Endothelial cell of umbilical vein (primary cell): ENCODE results near the gene ASB1. TPM values are rescaled to one million over a fixed set of nuclear protein-coding genes. Genes with fewer than 3 reads are reported as not detected.

Experiments
- BruUV-seq: library from RNA; stranded (reverse); fragments of 400-500 nt; replicated peaks from 2 replicates; lab custom pipeline; 2021; lab: Mats Ljungman, UMichigan
- CTCF ChIA-PET: fragments of 300-600, 350-600 bp; sonication (Branson Sonifier 250); formaldehyde crosslinking; loops from one replicate; lab custom pipeline; 2021; ENCODE audit warnings: antibody characterized with exemption, inconsistent platforms; lab: Charles Lee
- POLR2A ChIA-PET: fragments of 300-600, 350-600 bp; sonication (Branson Sonifier 250); formaldehyde crosslinking; loops from one replicate; lab custom pipeline; 2021; ENCODE audit warnings: antibody characterized with exemption, inconsistent platforms; lab: Charles Lee
- DNase-seq: peaks from one replicate; pipeline ENCODE4 v3.0.0-alpha.2; 2011; ENCODE audit warnings: low read depth, low spot score
- FAIRE-seq: peaks from 2 replicates; lab custom pipeline; 2011; peaks lifted over from hg19 to GRCh38; lab: Jason Lieb, UNC
- H2AFZ ChIP-seq: 2 replicates; pipeline ENCODE4 v1.6.0; 2012; ENCODE audit warnings: low read depth, low read length, control low read depth, inconsistent platforms
- H3K27ac ChIP-seq: 2 replicates; pipeline ENCODE4 v1.5.1; 2011; ENCODE audit warnings: low read depth, mild to moderate bottlenecking, control low read depth, low read length, moderate library complexity; ENCODE audit not compliant: insufficient read depth
- H3K27me3 ChIP-seq, 2 experiments: 2 replicates each; pipeline versions ENCODE4 v1.6.0 to v1.6.1; 2011; ENCODE audit warnings: low read length in 2 of 2, mixed read lengths in 1 of 2; ENCODE audit not compliant: control insufficient read depth in 2 of 2, insufficient read depth in 2 of 2
- H3K36me3 ChIP-seq, 2 experiments: 2 replicates in 1 of 2; 3 replicates in 1 of 2; pipeline ENCODE4 v1.5.1; 2011; ENCODE audit warnings: low read length in 2 of 2, mild to moderate bottlenecking in 1 of 2, moderate library complexity in 1 of 2; ENCODE audit not compliant: control insufficient read depth in 2 of 2, insufficient read depth in 2 of 2; ENCODE audit errors: extremely low read depth in 1 of 2
- H3K4me1 ChIP-seq: 3 replicates; pipeline ENCODE4 v1.5.1; 2011; ENCODE audit warnings: mild to moderate bottlenecking, low read length; ENCODE audit not compliant: control insufficient read depth, insufficient read depth; ENCODE audit errors: extremely low read depth
- H3K4me2 ChIP-seq: 2 replicates; pipeline ENCODE4 v1.6.1; 2011; ENCODE audit warnings: low read length, control low read depth, mixed read lengths; ENCODE audit not compliant: insufficient read depth
- H3K4me3 ChIP-seq, 3 experiments: fragments of 200-600 bp in 1 of 3; sonication (generic), shearing (Covaris generic) in 1 of 3; replicated peaks in 1 of 3; 2 replicates each; pipeline ENCODE4 v1.5.1; 2011 to 2016; ENCODE audit warnings: control low read depth in 3 of 3, low read length in 3 of 3, mild to moderate bottlenecking in 2 of 3, inconsistent platforms in 1 of 3, low read depth in 1 of 3, moderate library complexity in 1 of 3; ENCODE audit not compliant: insufficient read depth in 1 of 3
- H3K79me2 ChIP-seq: 2 replicates; pipeline ENCODE4 v1.6.0; 2012; ENCODE audit warnings: low read length, inconsistent platforms; ENCODE audit not compliant: control insufficient read depth, insufficient read depth
- H3K9ac ChIP-seq: replicated peaks from 2 replicates; pipeline ENCODE3; 2011; ENCODE audit warnings: low read length, control low read depth; ENCODE audit not compliant: insufficient read depth; ENCODE audit errors: extremely low read depth
- H3K9me1 ChIP-seq: replicated peaks from 3 replicates; pipeline ENCODE4 v1.6.0; 2011; ENCODE audit warnings: mild to moderate bottlenecking, low read length; ENCODE audit not compliant: control insufficient read depth, insufficient read depth; ENCODE audit errors: extremely low read depth
- H3K9me3 ChIP-seq: replicated peaks from 2 replicates; pipeline ENCODE4 v1.5.1; 2012; ENCODE audit warnings: low read length, inconsistent platforms; ENCODE audit not compliant: control insufficient read depth, insufficient read depth
- H4K20me1 ChIP-seq: replicated peaks from 2 replicates; pipeline ENCODE3; 2011; ENCODE audit warnings: mild to moderate bottlenecking, low read length; ENCODE audit not compliant: control insufficient read depth, insufficient read depth; ENCODE audit errors: extremely low read depth
- EZH2 ChIP-seq: IDR thresholded peaks from 2 replicates; pipeline ENCODE4 v1.6.1; 2012; ENCODE audit warnings: borderline replicate concordance, low read depth, mild to moderate bottlenecking, moderate library complexity, low read length, inconsistent platforms; ENCODE audit not compliant: severe bottlenecking
- FOS ChIP-seq: IDR thresholded peaks from 2 replicates; pipeline ENCODE4 v1.6.1; 2011; ENCODE audit warnings: mild to moderate bottlenecking, low read length, moderate library complexity, borderline replicate concordance; ENCODE audit not compliant: insufficient read depth
- GATA2 ChIP-seq: IDR thresholded peaks from 2 replicates; pipeline ENCODE4 v1.7.0; 2011; ENCODE audit warnings: low read depth, mild to moderate bottlenecking, moderate library complexity, mixed read lengths, low read length; ENCODE audit not compliant: insufficient read length, insufficient read depth
- JUN ChIP-seq: IDR thresholded peaks from 2 replicates; pipeline ENCODE4 v1.6.1; 2011; ENCODE audit warnings: borderline replicate concordance, low read depth; ENCODE audit not compliant: insufficient read length, insufficient read depth
- MAX ChIP-seq: IDR thresholded peaks from 2 replicates; pipeline ENCODE4 v1.6.1; 2011; ENCODE audit not compliant: insufficient read depth, insufficient read length
- MYC ChIP-seq: IDR thresholded peaks from one replicate; pipeline ENCODE4 v1.6.1; 2011; ENCODE audit warnings: mild to moderate bottlenecking, low read depth, low read length
- POLR2A ChIP-seq: IDR thresholded peaks from 2 replicates; pipeline ENCODE4 v1.6.1; 2012; ENCODE audit warnings: low read depth, mild to moderate bottlenecking, control low read depth, low read length
- POLR2AphosphoS5 ChIP-seq: IDR thresholded peaks from 2 replicates; pipeline ENCODE4 v1.6.1; 2012; ENCODE audit warnings: low read depth, mild to moderate bottlenecking, control low read depth, low read length, moderate library complexity; ENCODE audit not compliant: insufficient read depth
- dilution Hi-C: fragments of 300-500 bp; cut with MboI; formaldehyde crosslinking; loops from one replicate; pipeline ENCODE4 v1.15.0; 2019; ENCODE audit warnings: low sequenced_read_pairs; ENCODE audit not compliant: extremely low pct_ligation_motif_present
- intact Hi-C: fragments of 100-400 bp; cut with micrococcal nuclease; formaldehyde crosslinking; loops from one replicate; pipeline ENCODE4 v1.10.0; 2022
- polyA plus RNA-seq, 4 experiments: library from polyadenylated mRNA; depleted of rRNA in 3 of 4; stranded (reverse) in 3 of 4; unstranded in 1 of 4; fragments of >200 nt; gene quantifications; 2 replicates each; pipeline versions ENCODE4 v1.2.1 to v1.2.3, GENCODE V29; 2011 to 2012; ENCODE audit warnings: missing spikeins in 1 of 4
- total RNA-seq: library from RNA; stranded (reverse); gene quantifications from 2 replicates; pipeline ENCODE4 v1.2.3, GENCODE V29; 2021

The ASB1 gene
- total and polyA plus RNA-seq, 2 donors (not counting 3 experiments of a cell fraction or from before 2014, with no cell fraction given), result 12.3 to 16.2 TPM

GRCh38 chr2:238498691-238499295, 72.1 kb downstream of the ASB1 start:
- CTCF ChIA-PET, result no interaction called here
- no peaks in the 10 kb centered on the region for H3K27me3 ChIP-seq

GRCh38 chr2:238499731-238500580, 73.2 kb downstream of the ASB1 start:
- H3K27me3 ChIP-seq, result no peaks in the 10 kb centered on the region
- no peak overlapping the region for H3K4me2 ChIP-seq
- DNase-seq, result no peak
- no peaks in the 10 kb centered on the region for H4K20me1 ChIP-seq
- intact Hi-C loops (no loop called here), dilution Hi-C loops (no loop called here)
- H3K4me3 ChIP-seq, result no peak overlapping the region
- no peaks in the 10 kb centered on the region for H3K9me3 ChIP-seq
- H3K9me1 ChIP-seq, result no peaks in the 10 kb centered on the region
- no peak overlapping the region for H3K27ac ChIP-seq
- TF ChIP-seq POLR2A (no peak), FOS (no peak), MAX (no peak), JUN (no peak), MYC (no peak), POLR2AphosphoS5 (no peak)
- POLR2A ChIA-PET, result no interaction called here
- CTCF ChIA-PET, result no interaction called here
- H3K79me2 ChIP-seq, result no peaks in the 10 kb centered on the region
- H2AFZ ChIP-seq, result no peak overlapping the region
- FAIRE-seq, result no peak
- H3K36me3 ChIP-seq, result no peaks in the 10 kb centered on the region
- H3K4me1 ChIP-seq, result no peaks in the 10 kb centered on the region
- no peak overlapping the region for H3K9ac ChIP-seq
- no TSS peak for BruUV-seq

More at GRCh38 chr2:238498691-238499295, 72.1 kb downstream of the ASB1 start:
- H3K27ac ChIP-seq, result no peak overlapping the region
- BruUV-seq, result no TSS peak
- H2AFZ ChIP-seq, result no peak overlapping the region
- H3K9me1 ChIP-seq, result no peaks in the 10 kb centered on the region
- H3K9me3 ChIP-seq, result no peaks in the 10 kb centered on the region
- intact Hi-C loops (no loop called here), dilution Hi-C loops (no loop called here)
- H3K4me2 ChIP-seq, result no peak overlapping the region
- TF ChIP-seq GATA2 (no peak), EZH2 (no peak), MYC (no peak), FOS (no peak), MAX (no peak), JUN (no peak)
- FAIRE-seq, result no peak
- no peak overlapping the region for H3K9ac ChIP-seq
- H3K79me2 ChIP-seq, result no peaks in the 10 kb centered on the region
- H3K4me3 ChIP-seq, result no peak overlapping the region
- no peaks in the 10 kb centered on the region for H4K20me1 ChIP-seq
- H3K36me3 ChIP-seq, result no peaks in the 10 kb centered on the region
- no peak for DNase-seq
- POLR2A ChIA-PET, result no interaction called here
- no peaks in the 10 kb centered on the region for H3K4me1 ChIP-seq
